Non-pigmented ciliary epithelial cell (primary cell): ENCODE data around the gene TAS2R41.
"Not testable (repeated sequence)": the region's sequence is repeated elsewhere in the genome, so short reads cannot be mapped to it uniquely, and the experiment has no call there.

Source experiments
- DNase-seq: peaks from one replicate; pipeline ENCODE4 v3.0.0-alpha.2; 2010; ENCODE audit warnings: low read depth

The TAS2R41 gene

DNA sequence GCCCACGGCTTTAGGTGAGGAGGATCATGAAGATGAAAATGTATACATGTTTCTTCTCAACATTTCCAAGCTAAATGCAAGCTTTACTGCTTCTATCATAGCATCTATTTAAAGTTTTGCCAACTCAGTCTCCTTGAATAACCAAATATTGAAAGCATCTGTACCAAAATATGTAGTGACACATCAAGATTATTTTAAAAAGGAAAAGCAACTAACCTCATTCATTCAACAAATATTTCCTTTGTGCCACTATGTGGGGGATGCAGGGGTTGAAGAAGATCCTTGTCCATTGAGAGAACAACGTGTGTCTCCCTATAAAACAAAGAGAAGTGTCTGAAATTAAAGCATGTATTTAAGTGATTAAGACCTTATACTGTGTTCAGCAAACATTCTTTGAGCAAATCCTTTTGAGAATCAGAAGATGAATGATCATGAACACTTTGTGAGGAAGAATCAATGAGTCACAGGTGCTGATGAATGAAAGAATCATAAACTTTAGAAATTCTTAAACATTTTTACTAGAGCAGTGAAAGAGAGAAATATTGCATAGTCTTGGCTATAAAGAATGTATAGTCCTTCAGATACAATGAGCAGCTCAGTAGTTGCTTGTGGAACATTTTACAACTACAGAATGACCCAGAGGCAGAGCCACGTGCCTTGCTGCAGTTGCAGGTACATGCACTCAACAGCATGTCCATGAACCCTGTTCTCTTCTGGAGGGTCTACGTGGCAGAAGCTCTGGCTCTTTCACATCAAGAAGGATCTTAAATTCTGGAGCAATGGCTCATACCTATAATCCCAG, 20.5 kb upstream of the TAS2R41 start:
- DNase-seq: no peak

DNA sequence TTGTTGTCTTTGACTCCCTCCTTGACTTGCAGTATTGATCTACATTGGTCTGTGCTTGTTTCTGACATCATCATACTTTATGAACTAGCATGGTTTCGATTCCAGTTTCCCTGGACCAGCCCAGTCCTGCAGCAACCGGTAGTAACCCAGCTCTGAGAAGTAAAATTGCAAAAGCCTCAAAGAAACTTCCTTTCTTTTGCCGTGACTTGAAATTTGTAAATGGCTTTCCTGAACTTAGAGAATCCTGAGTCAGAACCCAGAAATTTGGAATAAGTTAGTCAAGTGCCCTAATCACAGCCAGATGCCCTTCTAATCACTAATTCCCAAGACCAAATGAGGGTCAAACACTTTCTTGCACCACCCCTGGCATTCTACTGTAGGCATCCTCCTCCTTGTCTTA, 19.4 kb upstream of the TAS2R41 start:
- no peak for DNase-seq

DNA sequence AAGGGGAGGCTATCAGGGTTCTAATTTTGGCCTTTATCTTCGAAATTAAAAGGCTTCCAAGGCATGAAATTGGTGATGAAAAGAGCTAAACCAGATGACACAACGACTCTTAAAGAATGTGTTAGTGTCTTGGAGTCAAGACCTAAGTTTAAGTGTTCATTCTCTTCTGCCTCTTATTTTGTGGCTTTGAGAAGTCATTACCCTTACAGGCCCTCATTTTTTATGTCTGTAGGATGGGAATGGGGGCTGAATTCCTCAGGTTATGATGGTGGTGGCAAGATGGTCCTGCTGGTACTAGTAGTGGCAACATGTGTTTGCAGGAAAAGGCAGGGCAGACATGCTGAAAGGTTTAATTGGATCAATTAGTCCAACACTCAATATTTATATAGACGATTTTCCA, 19.0 kb upstream of the TAS2R41 start:
- no peak for DNase-seq

DNA sequence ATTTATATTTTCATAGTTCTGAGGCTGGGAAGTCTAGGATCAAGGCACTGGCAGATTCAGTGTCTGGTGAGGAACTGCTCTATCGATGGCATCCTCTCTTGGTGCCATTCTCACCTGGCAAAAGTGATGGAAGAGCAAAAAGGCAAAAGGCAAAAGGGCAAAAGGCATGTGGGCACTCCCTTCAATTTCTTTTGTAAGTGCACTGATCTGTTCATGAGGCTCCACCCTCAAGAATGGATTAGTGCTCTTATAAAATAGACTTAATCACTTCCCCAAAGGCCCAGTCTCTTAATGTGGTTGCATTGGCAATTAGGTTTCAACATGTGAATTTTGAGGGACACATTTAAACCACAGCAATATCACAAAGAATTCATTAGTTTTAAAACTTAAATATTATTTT, 18.3 kb upstream of the TAS2R41 start:
- no peak for DNase-seq

DNA sequence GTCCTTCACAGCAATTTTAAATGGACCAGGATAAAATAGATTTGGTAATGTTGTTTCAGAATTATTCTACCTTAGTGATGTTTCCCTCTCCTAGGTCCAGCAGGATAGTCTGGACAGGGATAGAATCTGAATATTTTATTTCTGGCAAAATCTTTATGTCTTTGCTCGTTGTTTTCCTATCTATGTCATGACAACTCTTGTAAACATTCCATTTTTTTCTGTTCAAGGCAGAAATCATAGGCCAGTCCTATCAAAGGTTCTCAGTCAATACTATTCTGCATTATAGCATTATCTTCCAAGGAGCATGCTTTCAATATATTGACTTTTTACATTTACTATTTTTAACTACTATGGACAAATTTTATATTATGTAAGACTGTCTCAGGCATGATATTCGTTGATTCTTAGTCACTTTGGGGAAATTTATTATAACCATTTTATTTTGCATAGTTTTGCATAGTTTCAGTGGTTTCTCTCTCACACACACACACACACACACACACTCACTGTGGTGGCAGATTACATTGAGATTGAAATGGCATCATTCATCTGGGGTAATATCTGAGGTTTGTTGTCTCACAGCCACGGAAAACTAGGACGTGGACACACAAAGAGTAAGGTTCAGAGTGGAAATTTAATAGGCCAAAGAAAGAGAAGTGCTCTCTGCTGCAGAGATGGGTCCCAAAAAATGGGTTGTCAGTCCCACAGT, 17.2 kb upstream of the TAS2R41 start:
- no peak for DNase-seq

DNA sequence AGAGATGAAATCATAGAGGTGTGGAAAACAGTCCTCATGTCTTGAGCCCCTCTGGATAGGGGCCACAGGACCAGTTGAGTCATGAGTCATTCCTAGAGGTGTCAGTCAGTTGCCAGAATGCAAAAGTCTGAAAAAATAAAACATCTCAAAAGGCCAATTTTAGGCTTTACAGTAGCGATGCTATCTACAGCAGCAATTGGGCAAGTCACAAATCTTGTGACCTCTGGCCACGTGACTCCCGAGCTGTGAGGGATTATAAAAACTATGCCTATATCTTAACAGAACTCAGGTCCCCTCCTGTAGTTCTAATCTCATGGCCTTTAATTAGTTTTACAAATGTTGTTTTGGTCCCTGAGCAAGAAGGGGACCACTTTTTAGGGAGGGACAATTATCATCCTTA, 15.6 kb upstream of the TAS2R41 start:
- no peak for DNase-seq

DNA sequence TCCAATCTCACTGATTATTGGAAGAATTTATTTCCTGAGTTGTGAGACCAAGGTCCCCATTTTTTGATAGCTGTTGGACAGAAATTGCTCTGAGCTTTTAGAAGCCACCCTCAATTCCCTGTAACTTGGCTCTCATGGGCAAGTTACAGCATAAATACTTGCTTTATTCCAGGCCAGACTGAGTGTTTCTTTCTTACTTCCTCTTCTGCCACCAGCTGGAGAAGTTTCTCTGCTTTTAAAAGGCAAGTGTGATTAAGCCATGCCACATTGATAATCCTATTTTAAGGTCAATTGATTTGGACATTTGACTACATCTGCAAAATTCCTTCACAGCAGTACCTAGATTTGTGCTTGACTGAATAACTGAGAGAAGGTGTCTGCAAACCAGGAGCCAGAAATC, 14.1 kb upstream of the TAS2R41 start:
- no peak for DNase-seq

DNA sequence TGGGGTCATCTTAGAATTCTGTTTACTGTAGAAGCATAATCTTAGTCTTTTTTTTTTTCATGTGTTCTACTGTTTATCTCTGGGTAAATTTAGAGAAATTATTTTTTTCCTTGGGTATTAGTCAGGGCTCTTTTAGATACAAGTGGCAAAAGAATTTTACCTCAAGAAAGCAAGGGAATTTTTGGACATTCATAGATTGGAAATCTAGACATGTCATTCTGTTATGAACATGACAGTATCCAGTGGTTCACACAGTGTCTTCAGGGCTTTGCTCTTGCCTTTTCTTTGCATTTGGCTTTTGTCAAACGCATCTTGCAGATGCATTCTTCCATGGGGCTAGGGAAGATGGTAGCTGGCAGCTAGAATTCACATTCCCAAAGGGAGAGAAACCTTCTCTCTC, 13.7 kb upstream of the TAS2R41 start:
- no peak for DNase-seq

DNA sequence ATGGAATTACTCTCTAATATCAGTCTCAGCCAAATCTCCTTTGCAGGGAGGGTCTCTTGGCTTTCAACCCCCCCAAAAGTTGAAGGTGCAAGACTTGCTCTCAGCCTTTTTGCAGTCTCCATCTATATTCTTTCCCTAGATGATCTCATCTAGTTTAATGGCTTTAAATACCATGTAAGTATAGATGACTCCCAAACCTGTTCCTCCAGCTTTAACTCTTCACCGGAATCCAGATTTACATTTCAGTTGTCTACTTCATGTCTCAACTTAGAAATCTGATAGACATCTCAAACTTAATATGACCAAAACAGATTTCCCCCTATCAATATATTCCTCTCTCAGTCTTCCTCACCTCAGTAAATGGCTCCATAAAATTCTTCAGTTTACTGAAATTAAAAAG, 9.9 kb upstream of the TAS2R41 start:
- no peak for DNase-seq

DNA sequence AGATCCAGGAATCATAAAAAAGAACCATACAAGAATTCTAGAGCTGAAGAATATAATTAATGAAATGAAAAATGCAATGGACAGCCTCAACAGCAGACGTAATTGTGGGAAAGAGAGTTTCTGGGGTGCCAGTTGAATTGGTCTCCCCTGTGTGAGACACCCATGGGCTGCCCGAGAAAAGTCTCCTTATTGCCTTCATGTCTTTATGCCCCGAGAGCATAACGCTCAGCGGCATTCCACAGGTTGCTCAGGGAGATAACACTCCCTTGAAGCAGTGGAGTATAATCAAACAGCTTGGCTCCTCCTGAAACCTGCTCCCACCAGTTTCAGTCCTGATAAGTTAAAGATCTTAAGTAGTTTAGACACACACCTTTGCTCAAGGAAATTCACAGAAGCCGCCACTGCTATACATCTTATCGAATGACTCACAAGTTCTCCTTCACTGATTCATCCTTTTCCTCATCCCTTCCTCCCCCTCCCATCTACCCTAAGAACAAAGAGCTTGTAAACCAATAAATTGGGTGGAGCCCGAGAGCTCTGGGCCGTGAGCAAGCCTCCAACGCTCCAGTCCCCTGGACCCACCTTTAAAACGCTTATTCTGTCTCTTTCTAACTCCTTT, 5.5 kb upstream of the TAS2R41 start:
- peak; percentile 17 for DNase-seq

DNA sequence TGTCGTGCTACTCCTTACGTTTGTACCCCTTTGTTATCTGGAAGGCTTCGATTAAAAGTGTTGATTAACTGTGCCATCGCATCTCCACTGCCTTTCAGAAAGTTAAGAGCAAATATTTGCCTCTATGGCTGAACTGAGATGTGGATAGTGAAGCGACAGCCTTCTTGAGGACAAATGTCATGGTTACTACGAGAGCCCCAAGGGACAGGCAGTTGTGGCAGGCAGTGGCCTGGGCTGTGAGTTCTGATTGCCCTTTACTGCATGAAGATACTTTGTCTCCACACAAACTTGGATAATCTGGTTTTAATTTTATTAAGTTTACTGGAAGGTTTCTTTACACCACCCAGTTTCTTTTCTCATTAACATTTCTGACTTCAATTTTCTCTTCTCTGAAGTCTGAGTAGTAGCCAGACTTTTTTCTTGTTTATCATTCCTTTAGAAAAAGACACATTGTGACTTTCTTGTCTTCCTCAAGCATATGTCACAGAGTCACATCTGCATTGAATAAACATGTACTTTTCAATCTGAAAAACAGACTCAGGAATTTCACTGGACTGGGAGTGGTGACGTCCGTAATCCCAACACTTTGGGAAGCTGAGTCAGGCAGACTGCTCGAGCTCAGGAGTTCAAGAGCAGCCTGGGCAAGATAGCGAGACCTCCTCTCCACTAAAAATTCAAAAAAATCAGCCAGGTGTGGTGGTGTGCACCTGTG, 1.5 kb downstream of the TAS2R41 start:
- DNase-seq: no peak

DNA sequence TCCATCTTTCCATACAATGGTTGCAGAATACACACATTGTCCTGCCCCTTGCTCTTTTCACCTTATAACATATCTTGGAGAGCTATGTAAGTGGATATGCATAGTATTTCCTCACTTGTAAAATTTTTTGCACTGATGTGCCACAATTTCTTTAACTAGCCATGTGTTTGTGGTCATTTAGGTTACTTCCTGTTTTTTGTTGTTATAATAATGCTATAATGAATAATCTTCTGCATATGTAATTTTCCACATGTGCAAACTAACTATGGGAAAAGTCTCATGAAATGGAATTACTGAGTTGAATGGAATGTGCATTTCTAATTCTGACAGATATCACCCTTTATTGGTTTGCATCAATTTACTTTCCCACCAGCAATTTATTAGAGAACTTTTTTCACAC, 2.8 kb downstream of the TAS2R41 start:
- DNase-seq: no peak

DNA sequence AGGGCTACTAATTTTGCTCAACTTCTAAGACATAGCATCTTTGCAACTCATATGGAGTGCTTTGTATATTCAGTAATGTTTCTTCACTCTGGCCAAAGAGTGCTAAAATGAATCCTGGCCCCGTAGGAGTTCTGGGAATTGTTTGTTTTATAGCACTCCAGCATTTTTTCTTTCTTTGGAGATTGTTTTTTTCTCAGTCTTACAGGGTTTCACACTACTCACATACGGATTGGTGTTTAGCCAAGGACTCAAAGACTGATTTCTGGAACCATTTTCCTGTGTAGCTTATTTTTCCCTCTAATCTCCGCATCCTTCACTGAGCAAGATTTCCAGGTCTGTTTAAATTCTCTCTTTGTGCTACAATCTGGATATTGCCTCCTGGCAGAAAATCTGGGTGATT, 6.4 kb downstream of the TAS2R41 start:
- no peak for DNase-seq

DNA sequence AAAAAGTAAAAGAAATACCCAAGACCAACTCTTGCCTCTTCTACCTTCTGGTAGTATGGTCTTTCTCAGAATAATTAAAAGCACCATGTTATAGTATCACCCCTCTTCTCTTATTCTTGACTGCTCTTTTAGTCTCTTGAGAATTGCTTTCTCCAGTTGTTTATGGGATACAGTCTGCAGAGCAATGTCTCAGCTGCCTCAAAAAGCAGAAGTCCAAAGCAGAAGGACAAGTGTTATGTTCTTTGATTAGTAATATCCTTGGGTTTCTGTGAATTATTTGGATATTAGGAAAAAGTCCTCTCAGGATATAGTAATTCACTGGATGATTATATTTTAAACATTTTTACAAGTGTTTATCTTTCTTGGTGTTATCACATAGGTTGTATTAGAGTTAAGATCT, 7.4 kb downstream of the TAS2R41 start:
- no peak for DNase-seq

DNA sequence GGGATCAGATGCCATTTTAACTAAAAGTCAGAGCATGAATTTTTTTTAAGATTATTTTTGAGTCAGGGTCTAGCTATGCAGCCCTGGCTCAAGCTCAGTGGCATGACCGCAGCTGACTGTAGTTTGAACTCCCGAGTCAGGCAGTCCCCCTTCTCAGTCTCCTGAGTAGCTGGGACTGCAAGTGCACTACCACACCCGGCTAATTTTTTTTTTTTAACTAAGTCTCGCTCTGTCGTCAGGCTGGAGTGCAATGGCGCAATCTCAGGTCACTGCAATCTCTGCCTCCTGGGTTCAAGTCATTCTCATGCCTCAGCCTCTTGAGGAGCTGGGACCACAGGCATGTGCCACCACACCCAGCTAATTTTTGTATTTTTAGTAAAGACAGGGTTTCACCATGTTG, 7.8 kb downstream of the TAS2R41 start:
- no peak for DNase-seq

DNA sequence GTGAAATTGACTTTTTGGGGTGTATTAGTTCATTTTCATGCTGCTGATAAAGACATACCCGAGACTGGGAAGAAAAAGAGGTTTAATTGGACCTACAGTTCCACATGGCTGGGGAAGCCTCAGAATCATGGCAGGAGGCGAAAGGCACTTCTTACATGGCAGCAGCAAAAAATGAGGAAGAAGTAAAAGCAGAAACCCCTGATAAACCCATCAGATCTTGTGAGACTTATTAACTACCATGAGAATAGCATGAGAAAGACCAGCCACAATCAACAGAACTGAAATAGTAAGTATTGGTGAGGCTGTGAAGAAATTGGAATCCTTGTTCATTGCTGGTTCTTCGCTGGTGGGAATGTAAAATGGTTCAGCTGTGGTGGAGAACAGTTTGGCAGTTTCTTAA, 8.6 kb downstream of the TAS2R41 start:
- not testable (repeated sequence) for DNase-seq

DNA sequence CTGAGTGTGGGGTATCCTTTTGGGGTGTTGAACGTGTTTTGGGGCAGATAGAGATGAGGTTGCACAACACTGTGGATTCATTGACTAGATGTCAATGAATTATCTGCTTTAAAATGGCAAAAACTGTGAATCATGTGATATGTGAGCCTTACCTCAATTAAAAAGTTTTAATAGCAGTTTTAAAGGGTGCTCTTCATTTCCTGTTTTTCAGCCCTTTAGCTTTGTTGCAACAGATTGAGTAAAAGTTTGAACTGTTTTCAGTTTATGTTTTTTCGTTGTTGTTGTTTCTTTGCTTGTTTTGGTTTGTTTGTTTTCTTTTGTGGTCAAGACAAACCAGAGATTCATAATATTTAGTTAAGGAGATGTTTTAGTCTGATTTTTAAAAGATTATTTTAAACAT, 9.4 kb downstream of the TAS2R41 start:
- no peak for DNase-seq

DNA sequence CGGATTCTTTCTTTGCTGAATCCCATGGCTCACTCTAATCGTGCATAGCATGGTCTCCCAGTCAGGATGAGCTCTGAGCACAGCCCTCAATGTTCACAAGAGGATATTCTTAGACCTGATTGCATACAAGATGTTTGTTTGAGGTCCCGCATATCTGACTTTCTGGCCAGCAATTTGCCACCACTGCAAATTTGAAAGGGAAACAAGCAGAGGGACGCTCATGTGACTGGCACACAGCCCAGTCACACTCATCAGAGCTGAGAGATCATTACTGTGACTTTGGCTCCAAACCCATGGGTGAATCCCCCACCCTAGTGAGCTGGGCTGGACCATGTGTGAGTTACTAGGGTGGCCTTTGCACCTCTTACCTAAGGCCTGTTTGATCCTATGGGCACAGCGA, 9.9 kb downstream of the TAS2R41 start:
- no peak for DNase-seq

DNA sequence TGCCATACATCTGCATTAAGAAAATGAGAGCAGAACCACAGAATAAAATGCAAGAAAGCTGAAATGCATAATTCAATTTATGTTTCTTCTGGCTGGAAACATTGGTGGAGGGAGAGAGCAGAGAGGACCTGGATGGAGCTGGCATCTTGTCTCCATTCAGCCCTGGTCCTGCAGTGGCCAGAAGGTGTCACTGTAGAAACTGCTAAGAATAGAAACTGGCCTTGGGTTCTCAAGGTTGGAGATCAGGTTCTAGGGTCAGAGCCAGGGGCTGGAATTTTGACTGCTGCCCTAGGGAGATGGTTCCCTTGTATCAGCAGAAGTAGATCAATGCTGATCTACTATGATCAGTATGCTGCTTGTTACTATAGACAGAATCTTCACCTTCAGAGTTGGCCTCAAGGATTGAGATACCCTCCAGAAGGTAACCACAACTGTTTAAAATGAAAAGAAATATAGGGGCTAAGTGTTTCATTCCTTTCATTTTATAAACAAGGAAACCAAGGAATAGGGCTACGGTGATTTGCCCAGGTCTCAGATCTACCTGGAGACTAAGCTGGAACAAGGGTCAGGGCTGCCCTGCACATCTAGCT, 13.1 kb downstream of the TAS2R41 start:
- no peak for DNase-seq

DNA sequence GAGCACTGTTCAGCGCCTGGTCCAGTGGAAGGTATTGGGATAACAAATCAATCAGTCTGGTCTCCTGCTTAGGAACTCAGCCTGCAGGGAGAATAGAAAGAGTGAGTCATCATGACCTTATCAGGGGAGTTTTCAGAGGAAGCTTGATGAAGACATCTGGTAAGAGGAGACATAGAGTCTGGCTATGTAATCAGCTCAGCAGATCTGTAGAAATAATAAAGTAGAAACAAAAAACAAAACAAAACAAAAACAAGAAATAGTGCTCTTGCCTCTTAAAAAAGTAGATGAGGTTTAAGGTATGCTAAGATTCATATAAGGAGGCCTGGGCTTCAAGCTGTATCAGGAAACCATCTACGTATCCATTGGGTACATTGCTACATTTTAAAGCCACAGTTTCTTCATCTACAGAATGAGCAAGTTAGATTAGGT, 14.4 kb downstream of the TAS2R41 start:
- DNase-seq: peak; percentile 70

DNA sequence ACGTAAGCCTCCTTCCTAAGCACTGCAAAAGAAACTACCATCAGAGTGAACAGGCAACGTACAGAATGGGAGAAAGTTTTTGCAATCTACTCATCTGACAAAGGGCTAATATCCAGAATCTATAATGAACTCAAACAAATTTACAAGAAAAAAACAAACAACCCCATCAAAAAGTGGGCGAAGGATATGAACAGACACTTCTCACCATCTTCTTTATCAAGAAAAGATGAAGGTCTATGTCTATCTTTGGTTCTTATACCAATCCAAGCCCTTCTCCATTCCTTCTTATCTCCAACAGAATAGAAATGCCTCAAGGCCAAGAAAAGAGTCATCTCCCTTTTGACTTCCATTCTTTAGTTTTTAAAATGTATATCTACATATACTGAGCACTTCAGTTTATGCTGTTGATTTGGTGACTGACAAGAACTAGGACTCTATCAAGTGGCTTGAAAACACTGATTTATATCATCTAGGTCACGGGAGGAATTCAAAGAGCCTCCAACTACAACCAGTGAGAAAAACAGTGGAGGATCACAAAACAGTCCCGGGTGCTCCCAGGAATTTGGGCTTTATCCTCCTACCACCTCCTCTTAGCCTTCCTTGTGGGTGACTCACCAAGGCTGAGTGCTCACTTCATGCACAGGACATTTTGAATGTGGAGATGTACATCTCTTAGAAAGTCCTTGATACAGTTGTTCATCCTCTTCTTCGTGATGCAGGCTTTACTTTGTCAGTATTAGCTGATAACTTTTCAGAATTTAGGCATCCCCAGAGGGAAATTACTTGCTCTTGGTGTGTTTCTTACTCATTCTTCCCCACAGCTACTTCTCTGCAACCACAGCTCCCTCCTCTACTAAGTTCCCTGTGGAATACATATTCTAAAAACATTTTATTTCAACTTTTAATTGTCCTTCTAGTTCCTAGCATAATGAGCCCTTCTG, 15.4 kb downstream of the TAS2R41 start:
- no peak for DNase-seq
